Neural progenitor cell (in vitro differentiated cells): ENCODE measurements around the gene SLC4A7.

ENCODE experiments used
- CTCF ChIP-seq: fragments of 200-600 bp; sonication (generic); IDR thresholded peaks from 2 replicates; pipeline ENCODE4 v1.5.1; 2017; ENCODE audit warnings: antibody characterized with exemption, mild to moderate bottlenecking
- EZH2 ChIP-seq: fragments of 200-600 bp; sonication (generic); IDR thresholded peaks from 2 replicates; pipeline ENCODE4 v1.6.1; 2017; ENCODE audit warnings: antibody characterized with exemption, mild to moderate bottlenecking, moderate library complexity
- EZH2phosphoT487 ChIP-seq: fragments of 200-600 bp; sonication (generic); IDR thresholded peaks from 2 replicates; pipeline ENCODE4 v1.6.1; 2017; ENCODE audit warnings: antibody characterized with exemption

GRCh38 chr3:27326629-27327545 lies 157.3 kb downstream of the SLC4A7 start:
- no peak for TF ChIP-seq CTCF
- no peak for TF ChIP-seq EZH2phosphoT487
- no peak for TF ChIP-seq EZH2
